HG03039 (cell line): Measurements from ENCODE around the gene SP9.
"Not testable (repeated sequence)": the region's sequence is repeated elsewhere in the genome, so short reads cannot be mapped to it uniquely, and the experiment has no call there.

Experiments used
- ATAC-seq: cut with Tn5 transposase; IDR thresholded peaks from one replicate; pipeline ENCODE4 v1.9.1; 2021; ENCODE audit warnings: mild to moderate bottlenecking, moderate library complexity; ENCODE audit not compliant: unreplicated experiment

SP9 gene

DNA sequence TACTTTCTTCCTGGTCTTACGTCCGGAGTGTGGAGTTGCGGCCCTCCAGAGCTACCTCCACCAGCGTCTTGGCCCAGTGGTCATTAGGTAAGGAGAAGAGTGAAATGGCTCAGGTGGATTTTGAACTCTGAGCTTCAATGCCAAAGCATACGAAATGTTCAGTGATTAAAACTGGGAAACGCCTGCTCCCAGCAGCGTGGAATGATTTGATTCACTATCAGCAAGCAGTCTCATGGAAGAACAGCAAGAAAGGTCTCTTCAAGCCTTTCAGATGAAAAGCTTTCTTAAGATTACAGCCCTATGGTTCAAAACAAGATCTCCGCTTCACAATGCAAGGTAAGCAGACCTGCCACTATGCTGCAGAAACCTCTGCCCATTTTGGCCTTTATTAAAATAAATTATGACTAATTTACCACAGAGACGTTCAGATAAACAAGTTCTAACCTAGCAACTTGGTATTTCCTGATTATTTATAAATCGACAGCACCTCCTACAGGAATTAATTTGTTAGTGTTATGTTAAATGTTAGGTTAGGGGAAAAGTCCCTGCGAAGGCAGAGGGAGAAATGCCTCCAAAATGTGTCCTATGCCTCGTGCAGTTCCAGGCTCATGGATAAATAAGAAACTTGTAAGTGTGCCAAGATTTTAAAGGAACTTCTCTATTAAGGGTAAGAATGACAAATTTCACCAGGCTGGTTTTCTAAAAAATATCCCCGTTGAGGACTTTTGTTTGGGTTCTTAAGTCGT is 10.1 kb downstream of the SP9 start:
- no peak for ATAC-seq

GRCh38 chr2:174350018-174350417 is 15.3 kb downstream of the SP9 start:
- ATAC-seq = no peak

- ATAC-seq = no peak
These were observed 15.9 kb downstream of the SP9 start for GRCh38 chr2:174350593-174351181.

- ATAC-seq = no peak
These were observed 18.2 kb downstream of the SP9 start for GRCh38 chr2:174353004-174353403.

DNA sequence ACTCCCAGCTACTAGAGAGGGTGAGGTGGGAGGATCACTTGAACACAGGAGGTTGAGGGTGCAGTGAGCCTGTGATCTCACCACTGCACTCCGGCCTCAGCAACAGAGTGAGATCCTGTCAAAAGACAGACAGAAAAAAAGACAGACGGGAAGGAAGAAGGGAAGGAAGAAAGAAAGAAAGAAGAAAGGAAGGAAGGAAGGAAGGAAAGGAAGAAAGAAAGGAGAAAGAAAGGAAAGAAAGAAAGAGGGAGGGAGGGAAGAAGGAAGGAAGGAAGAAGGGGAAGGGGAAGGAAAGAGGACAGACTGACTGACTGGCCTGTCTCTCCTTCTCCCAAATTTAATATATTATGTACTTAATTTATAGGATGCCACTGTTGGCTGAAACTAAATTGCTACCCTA is 21.6 kb downstream of the SP9 start:
- ATAC-seq = no peak

DNA sequence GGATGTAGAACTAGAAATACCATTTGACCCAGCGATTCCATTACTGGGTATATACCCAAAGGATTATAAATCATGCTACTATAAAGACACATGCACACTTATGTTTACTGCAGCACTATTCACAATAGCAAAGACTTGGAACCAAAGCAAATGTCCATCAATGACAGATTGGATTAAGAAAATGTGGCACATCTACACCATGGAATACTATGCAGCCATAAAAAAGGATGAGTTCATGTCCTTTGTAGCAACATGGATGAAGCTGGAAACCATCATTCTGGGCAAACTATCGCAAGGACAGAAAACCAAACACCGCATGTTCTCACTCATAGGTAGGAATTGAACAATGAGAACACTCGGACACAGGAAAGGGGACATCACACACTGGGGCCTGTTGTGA is 24.9 kb downstream of the SP9 start:
- ATAC-seq = not testable (repeated sequence)

- ATAC-seq = no peak
These were observed 28.2 kb downstream of the SP9 start for GRCh38 chr2:174362949-174363348.

DNA sequence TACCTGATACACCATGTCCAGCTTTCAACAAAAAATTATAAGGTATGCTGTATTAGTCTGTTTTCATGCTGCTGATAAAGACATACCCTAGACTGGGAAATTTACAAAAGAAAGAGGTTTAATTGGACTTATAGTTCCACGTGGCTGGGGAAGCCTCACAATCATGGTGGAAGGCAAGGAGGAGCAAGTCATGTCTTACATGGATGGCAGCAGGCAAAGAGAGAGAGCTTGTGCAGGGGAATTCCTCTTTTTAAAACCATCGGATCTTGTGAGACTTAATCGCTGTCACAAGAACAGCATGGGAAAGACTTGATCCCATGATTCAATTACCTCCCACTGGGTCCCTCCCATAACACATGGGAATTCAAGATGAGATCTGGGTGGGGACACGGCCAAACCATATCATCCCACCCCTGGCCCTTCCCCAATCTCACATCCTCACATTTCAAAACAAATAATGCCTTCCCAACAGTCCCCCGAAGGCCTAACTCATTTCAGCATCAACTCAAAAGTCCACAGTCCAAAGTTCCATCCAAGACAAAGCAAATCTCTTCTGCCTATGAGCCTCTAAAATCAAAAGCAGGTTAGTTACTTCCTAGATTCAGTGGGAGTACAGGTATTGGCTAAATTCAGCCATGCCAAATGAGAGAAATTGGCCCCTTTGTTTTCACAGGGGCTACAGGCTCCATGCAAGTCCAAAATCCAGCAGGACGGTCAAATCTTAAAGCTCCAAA is 28.9 kb downstream of the SP9 start:
- not testable (repeated sequence) for ATAC-seq

- no peak for ATAC-seq
These were observed 29.9 kb downstream of the SP9 start for GRCh38 chr2:174364628-174365027.

DNA sequence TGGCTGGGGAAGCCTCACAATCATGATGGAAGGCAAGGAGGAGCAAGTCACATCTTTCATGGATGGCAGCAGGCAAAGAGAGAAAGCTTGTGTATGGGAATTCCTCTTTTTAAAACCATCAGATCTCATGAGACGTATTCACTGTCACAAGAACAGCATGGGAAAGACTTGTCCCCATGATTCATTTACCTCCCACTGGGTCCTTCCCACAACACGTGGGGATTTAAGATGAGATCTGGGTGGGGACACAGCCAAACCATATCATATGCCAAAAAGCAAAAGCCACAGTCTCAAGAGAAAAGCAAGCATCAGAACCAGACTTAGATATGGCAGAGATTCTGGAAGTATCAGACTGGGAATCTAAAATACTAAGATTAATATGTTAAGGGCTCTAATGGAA is 30.8 kb downstream of the SP9 start:
- ATAC-seq = no peak

DNA sequence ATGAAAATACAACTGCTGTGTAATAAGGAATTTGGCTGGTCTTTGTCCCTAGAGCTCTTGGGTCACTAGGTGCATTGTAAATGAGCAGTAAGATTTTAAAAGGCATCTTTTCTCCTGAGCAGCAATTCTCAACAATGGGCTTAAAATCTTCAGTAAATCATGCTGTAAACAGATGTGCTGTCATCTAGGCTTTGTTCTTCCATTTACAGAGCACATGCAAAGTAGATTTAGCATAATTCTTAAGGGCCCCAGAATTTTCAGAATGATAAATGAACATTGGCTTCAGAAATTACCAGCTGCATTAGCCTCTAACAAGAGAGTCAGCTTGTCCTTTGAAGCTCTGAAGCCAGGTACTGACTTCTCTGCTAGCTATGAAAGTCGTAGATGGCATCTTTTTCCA is 33.9 kb downstream of the SP9 start:
- ATAC-seq = no peak

GRCh38 chr2:174376967-174377366 is 42.2 kb downstream of the SP9 start:
- ATAC-seq = no peak

- ATAC-seq = no peak
These were observed 49.0 kb downstream of the SP9 start for GRCh38 chr2:174383796-174384195.

- no peak for ATAC-seq
These were observed 50.4 kb downstream of the SP9 start for GRCh38 chr2:174385201-174385600.
